Measurements from ENCODE around the gene ARHGAP35. TPM values are rescaled to one million over a fixed set of nuclear protein-coding genes. Genes with fewer than 3 reads are reported as not detected.
A peak's percentile ranks its signal among the peaks of the same experiment; 100 is the strongest.

The ARHGAP35 gene
- total RNA-seq, 4 donors from 2014 or later = 49.7 to 94.5 (median 77.7) TPM

DNA sequence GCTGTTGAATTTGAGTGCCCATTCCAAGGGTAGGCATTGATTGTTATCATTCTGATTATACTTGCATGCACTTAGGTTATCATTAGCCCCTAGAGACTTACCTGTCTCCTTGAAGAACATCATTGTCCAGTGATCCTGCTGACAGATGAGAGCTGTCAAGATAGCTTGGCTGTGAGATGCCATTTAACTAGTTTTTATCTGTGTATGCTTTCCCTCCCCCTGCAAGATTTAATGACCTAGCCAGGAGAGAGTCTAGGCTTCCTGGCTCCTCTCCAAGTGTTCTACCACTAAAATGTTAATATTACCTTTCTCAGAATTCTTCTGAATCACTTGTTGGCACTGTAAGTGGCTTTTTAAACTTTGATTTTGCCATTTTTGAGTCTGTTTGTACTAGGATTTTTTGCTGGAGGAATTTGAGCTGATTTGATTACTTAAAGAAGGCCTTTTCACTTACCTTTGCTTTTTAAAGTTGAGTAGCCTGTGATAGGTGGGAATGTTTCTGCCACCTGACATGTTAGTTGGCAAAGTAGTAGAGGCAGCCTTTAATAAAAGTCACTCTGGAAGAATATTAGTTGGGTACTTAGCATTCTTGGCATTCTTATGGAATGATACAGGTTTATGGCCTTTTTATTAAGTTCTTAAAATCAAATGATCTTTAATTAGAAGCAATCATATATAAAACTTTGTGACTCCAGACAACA lies 41.1 kb downstream of the ARHGAP35 start:
- Histone ChIP-seq H3K36me3 (no peaks in the 10 kb centered on the region), H3K4me1 (peaks cover 49 to 55% (median 53%) of the 10 kb centered on the region in 4 donors), H3K9me3 (no peaks in the 10 kb centered on the region), H3K27ac (replicated peaks in 1 of 4) (no peak overlapping the region), H3K4me3 (no peak overlapping the region), H3K27me3 (no peaks in the 10 kb centered on the region)
- TF ChIP-seq POLR2AphosphoS5 (IDR thresholded peaks at IDR 0.05) (no peak), EP300 (IDR thresholded peaks at IDR 0.05) (no peak), POLR2A (IDR thresholded peaks at IDR 0.05; ENCODE audit: low read depth) (no peak)
- TF ChIP-seq, protein P1, sequence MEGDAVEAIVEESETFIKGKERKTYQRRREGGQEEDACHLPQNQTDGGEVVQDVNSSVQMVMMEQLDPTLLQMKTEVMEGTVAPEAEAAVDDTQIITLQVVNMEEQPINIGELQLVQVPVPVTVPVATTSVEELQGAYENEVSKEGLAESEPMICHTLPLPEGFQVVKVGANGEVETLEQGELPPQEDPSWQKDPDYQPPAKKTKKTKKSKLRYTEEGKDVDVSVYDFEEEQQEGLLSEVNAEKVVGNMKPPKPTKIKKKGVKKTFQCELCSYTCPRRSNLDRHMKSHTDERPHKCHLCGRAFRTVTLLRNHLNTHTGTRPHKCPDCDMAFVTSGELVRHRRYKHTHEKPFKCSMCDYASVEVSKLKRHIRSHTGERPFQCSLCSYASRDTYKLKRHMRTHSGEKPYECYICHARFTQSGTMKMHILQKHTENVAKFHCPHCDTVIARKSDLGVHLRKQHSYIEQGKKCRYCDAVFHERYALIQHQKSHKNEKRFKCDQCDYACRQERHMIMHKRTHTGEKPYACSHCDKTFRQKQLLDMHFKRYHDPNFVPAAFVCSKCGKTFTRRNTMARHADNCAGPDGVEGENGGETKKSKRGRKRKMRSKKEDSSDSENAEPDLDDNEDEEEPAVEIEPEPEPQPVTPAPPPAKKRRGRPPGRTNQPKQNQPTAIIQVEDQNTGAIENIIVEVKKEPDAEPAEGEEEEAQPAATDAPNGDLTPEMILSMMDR (IDR thresholded peaks at IDR 0.05) = no peak
- DNase-seq (ENCODE audit: extremely low spot score) = no peak
- intact Hi-C loops (cut with DNase I) = no loop called here

DNA sequence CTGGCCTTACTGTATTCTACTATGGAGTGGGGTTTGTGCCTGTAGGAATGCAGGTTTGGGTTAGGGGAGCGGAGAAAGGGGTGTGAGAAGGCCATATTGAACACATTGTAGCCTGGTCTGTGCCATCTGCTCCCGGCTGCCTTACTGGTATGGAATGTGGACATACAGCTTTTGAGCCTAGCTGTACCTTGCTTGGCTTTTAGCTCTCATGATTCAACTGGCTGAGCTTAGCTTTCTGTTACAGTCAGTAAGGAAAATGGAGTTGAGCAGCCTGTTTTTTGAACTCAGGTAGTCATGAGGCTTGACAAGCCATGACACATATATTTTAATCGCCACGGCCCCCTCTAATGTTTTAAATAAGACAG lies 41.6 kb downstream of the ARHGAP35 start:
- no peak for DNase-seq (ENCODE audit: extremely low spot score)
- 74% methylated on average over 4 of the region's 4 CpGs for WGBS
- Histone ChIP-seq H3K4me1 (peaks cover 49 to 60% (median 57%) of the 10 kb centered on the region in 4 donors), H3K27ac (replicated peaks in 1 of 4) (no peak overlapping the region), H3K27me3 (no peaks in the 10 kb centered on the region), H3K9me3 (no peaks in the 10 kb centered on the region), H3K4me3 (no peak overlapping the region), H3K36me3 (no peaks in the 10 kb centered on the region)
- TF ChIP-seq POLR2AphosphoS5 (IDR thresholded peaks at IDR 0.05) = no peak
- no peak for TF ChIP-seq POLR2A (IDR thresholded peaks at IDR 0.05; ENCODE audit: low read depth)
- no peak for TF ChIP-seq EP300 (IDR thresholded peaks at IDR 0.05)
- TF ChIP-seq, protein P1 (IDR thresholded peaks at IDR 0.05) = no peak
- intact Hi-C loops (cut with DNase I) = no loop called here

DNA sequence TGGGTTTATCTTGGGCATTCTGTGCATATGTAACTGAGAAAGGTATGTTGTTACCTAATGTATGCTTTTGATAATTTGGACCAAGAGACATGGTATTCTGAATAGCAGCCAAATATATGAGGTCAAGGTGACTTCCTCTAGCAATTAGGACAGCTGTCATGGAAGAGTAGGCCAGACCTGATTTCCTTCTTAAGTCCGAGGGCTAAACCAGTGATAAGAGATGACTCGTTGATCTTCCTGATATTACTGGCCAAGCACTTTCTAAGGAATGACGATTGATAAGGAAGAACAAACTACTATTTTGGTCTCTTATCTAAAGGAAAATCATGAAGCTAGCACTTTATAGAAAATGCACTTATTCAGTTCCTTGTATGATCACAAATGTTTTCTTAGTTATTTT lies 42.7 kb downstream of the ARHGAP35 start:
- 55% methylated on average over 3 of the region's 3 CpGs for WGBS
- Histone ChIP-seq H3K4me3 (no peak overlapping the region), H3K4me1 (peaks cover 50 to 70% (median 67%) of the 10 kb centered on the region in 4 donors), H3K36me3 (no peaks in the 10 kb centered on the region), H3K27me3 (no peaks in the 10 kb centered on the region), H3K27ac (replicated peaks in 1 of 4) (peak overlapping the region in 1 of 4 donors; percentile 26), H3K9me3 (no peaks in the 10 kb centered on the region)
- no peak for DNase-seq (ENCODE audit: extremely low spot score)
- TF ChIP-seq EP300 (IDR thresholded peaks at IDR 0.05) (no peak), POLR2A (IDR thresholded peaks at IDR 0.05; ENCODE audit: low read depth) (no peak), POLR2AphosphoS5 (IDR thresholded peaks at IDR 0.05) (no peak)
- TF ChIP-seq, protein P1 (IDR thresholded peaks at IDR 0.05) = no peak
- intact Hi-C loops (cut with DNase I) = no loop called here

DNA sequence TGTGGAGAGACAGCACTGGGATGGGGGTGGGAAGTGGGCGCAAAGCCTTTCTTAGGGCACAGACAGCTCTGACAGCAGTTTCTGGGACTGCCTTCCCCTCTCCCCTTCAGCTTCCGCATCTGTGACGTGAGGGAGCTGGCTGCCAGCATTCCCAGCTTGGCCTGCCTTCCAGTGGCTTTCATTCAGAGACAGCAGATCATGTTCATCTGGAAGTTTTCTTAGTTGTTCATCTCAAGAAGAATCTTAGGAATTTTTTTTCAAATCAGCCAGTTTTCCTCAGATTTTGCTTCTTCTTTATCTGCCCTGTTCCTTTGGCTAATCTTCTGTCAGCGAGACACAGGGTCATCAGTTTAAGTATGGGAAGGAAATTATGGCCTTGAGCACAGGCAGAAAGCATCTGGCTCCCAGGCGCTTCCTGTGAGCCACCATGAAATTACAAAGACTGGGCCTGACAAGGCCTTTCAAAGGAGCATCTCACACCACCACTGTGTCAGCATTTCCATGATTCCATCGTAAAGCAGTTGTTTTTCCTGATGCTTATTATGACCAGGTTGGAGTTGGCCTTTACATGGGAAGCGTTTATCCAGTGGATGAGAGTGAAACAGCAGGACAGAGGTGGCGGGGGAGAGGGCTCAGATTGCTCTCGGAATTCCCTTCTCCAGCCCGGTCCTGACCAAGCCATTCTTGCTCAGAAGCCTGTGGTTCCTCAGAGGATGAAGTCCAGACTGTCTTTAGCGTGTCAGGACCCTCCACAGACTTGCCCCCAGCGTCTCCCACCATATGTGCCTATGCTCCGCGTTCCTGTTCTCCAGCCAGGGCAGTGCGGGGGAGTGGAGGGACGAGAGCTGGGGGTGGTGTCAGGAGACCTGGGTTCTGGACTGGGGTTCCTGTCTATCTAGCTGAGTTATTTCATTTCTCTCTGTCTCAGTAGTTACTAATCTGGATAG lies 43.6 kb downstream of the ARHGAP35 start:
- DNase-seq (ENCODE audit: extremely low spot score) = no peak
- intact Hi-C loops (cut with DNase I) = no loop called here
- no peaks in the 10 kb centered on the region for H3K27me3 ChIP-seq
- TF ChIP-seq POLR2AphosphoS5 (IDR thresholded peaks at IDR 0.05) (no peak), EP300 (IDR thresholded peaks at IDR 0.05) (no peak), POLR2A (IDR thresholded peaks at IDR 0.05; ENCODE audit: low read depth) (no peak)
- TF ChIP-seq, protein P1 (IDR thresholded peaks at IDR 0.05) = no peak
- H3K9me3 ChIP-seq = no peaks in the 10 kb centered on the region
- no peaks in the 10 kb centered on the region for H3K36me3 ChIP-seq
- H3K27ac ChIP-seq (replicated peaks in 1 of 4) = peak overlapping the region; percentile 13 to 35 (median 28)
- no peak overlapping the region for H3K4me3 ChIP-seq
- peaks cover 49 to 69% (median 67%) of the 10 kb centered on the region in 4 donors for H3K4me1 ChIP-seq
- 69% methylated on average over 16 of the region's 16 CpGs for WGBS

Measured in esophagus muscularis mucosa (tissue), 4 donors.